Neural cell (in vitro differentiated cells): ENCODE results near the gene ASTL. TPM values are rescaled to one million over a fixed set of nuclear protein-coding genes. Genes with fewer than 3 reads are reported as not detected.

Source experiments
- H2AFZ ChIP-seq: fragments of 200-600, 300-800 bp; sonication (generic), shearing (Covaris generic); 2 replicates; pipeline ENCODE4 v1.6.0; 2014; ENCODE audit warnings: low read depth, mild to moderate bottlenecking, antibody characterized with exemption, low read length, moderate library complexity
- H3F3A ChIP-seq: fragments of 200-600 bp; shearing (Covaris generic); 2 replicates; pipeline ENCODE4 v1.6.1; 2016; ENCODE audit warnings: mild to moderate bottlenecking, moderate library complexity, mixed read lengths, antibody characterized with exemption, low read length; ENCODE audit not compliant: insufficient read depth, poor library complexity, severe bottlenecking
- H3K27ac ChIP-seq: fragments of 200-600, 300-800 bp; sonication (generic), shearing (Covaris generic); 2 replicates; pipeline ENCODE4 v1.5.1; 2014; ENCODE audit warnings: mild to moderate bottlenecking, low read length, moderate library complexity
- H3K27me3 ChIP-seq: fragments of 300-800, 200-600 bp; sonication (generic), shearing (Covaris generic); 2 replicates; pipeline ENCODE4 v1.6.0; 2014; ENCODE audit warnings: mild to moderate bottlenecking, low read depth, low read length, moderate library complexity; ENCODE audit not compliant: insufficient read depth
- H3K36me3 ChIP-seq: fragments of 300-800, 200-600 bp; sonication (generic), shearing (Covaris generic); 2 replicates; pipeline ENCODE4 v1.5.1; 2014; ENCODE audit warnings: mild to moderate bottlenecking, antibody characterized with exemption, low read length, moderate library complexity; ENCODE audit not compliant: insufficient read depth
- H3K4me2 ChIP-seq: fragments of 300-800, 200-600 bp; sonication (generic), shearing (Covaris generic); 2 replicates; pipeline ENCODE4 v1.6.0; 2014; ENCODE audit warnings: mild to moderate bottlenecking, low read length
- H3K4me3 ChIP-seq: fragments of 300-800, 200-600 bp; sonication (generic), shearing (Covaris generic); 2 replicates; pipeline ENCODE4 v1.5.1; 2014; ENCODE audit warnings: mild to moderate bottlenecking, low read length, moderate library complexity
- H3K79me2 ChIP-seq: fragments of 200-600 bp; shearing (Covaris generic); replicated peaks from 2 replicates; pipeline ENCODE4 v1.6.0; 2014; ENCODE audit warnings: mild to moderate bottlenecking, low read length, moderate library complexity; ENCODE audit not compliant: insufficient read depth
- H3K9ac ChIP-seq: fragments of 300-800, 200-600 bp; sonication (generic), shearing (Covaris generic); 2 replicates; pipeline ENCODE4 v1.6.1; 2016; ENCODE audit warnings: mild to moderate bottlenecking, low read length, mixed read lengths
- H3K9me2 ChIP-seq: fragments of 200-600 bp; shearing (Covaris generic); 2 replicates; pipeline ENCODE4 v1.6.1; 2016; ENCODE audit warnings: mild to moderate bottlenecking, low read length, mixed read lengths; ENCODE audit not compliant: insufficient read depth
- H3K9me3 ChIP-seq: fragments of 200-600, 300-800 bp; sonication (generic), shearing (Covaris generic); 2 replicates; pipeline ENCODE4 v1.6.1; 2016; ENCODE audit warnings: mild to moderate bottlenecking, mixed run types, low read length, moderate library complexity, mixed read lengths
- H4K20me1 ChIP-seq: fragments of 200-600 bp; shearing (Covaris generic); 2 replicates; pipeline ENCODE4 v1.6.1; 2016; ENCODE audit warnings: mild to moderate bottlenecking, mixed run types; ENCODE audit not compliant: insufficient read depth
- CTCF ChIP-seq: fragments of 450-650 bp; IDR thresholded peaks from 2 replicates; pipeline ENCODE4 v1.5.1; 2014; ENCODE audit warnings: antibody characterized with exemption, mild to moderate bottlenecking, moderate library complexity; ENCODE audit not compliant: poor library complexity, severe bottlenecking
- EP300 ChIP-seq: fragments of 450-650 bp; conservative IDR thresholded peaks from 2 replicates; pipeline ENCODE4 v1.6.1; 2014; ENCODE audit warnings: antibody characterized with exemption, mild to moderate bottlenecking, moderate library complexity; ENCODE audit not compliant: poor library complexity, severe bottlenecking
- EZH2 ChIP-seq: fragments of 200-600, 300-800 bp; shearing (Covaris generic), sonication (generic); IDR thresholded peaks from 2 replicates; pipeline ENCODE4 v1.6.1; 2014; ENCODE audit warnings: antibody characterized with exemption, low read length, borderline replicate concordance, mild to moderate bottlenecking; ENCODE audit not compliant: insufficient read depth, poor library complexity, severe bottlenecking
- MXI1 ChIP-seq: fragments of 450-650 bp; conservative IDR thresholded peaks from 2 replicates; pipeline ENCODE4 v1.6.1; 2014; ENCODE audit warnings: antibody characterized with exemption, mild to moderate bottlenecking; ENCODE audit not compliant: poor library complexity, severe bottlenecking
- POLR2AphosphoS5 ChIP-seq: IDR thresholded peaks from 2 replicates; pipeline ENCODE4 v1.6.1; 2012
- RAD21 ChIP-seq: fragments of 450-650 bp; conservative IDR thresholded peaks from 2 replicates; pipeline ENCODE4 v1.6.1; 2014; ENCODE audit warnings: antibody characterized with exemption, mild to moderate bottlenecking, moderate library complexity
- REST ChIP-seq: IDR thresholded peaks from 2 replicates; pipeline ENCODE4 v1.6.1; 2012; ENCODE audit warnings: borderline replicate concordance
- SMC3 ChIP-seq: fragments of 450-650 bp; conservative IDR thresholded peaks from 2 replicates; pipeline ENCODE4 v1.6.1; 2014; ENCODE audit warnings: antibody characterized with exemption, mild to moderate bottlenecking, moderate library complexity; ENCODE audit not compliant: poor library complexity
- TAF1 ChIP-seq: IDR thresholded peaks from 2 replicates; pipeline ENCODE4 v1.6.1; 2012; ENCODE audit warnings: low read depth
- polyA plus RNA-seq: library from polyadenylated mRNA; depleted of rRNA; stranded (reverse); fragments of >200 nt; gene quantifications from 2 replicates; pipeline ENCODE4 v1.2.3, GENCODE V29; 2014

The ASTL gene
- polyA plus RNA-seq, 1 donor from 2014 or later: not detected

GRCh38 chr2:96102596-96103186, 35.6 kb downstream of the ASTL start:
- Histone ChIP-seq H3K79me2 (no peaks in the 10 kb centered on the region), H3K27me3 (no peaks in the 10 kb centered on the region), H3K36me3 (no peaks in the 10 kb centered on the region), H3F3A (no peaks in the 10 kb centered on the region), H2AFZ (no peak overlapping the region), H3K9me2 (no peaks in the 10 kb centered on the region), H3K4me2 (no peak overlapping the region), H3K9ac (no peak overlapping the region), H3K9me3 (no peaks in the 10 kb centered on the region), H3K4me3 (no peak overlapping the region), H4K20me1 (no peaks in the 10 kb centered on the region), H3K27ac (no peak overlapping the region)
- TF ChIP-seq REST: no peak
- TF ChIP-seq POLR2AphosphoS5: no peak
- no peak for TF ChIP-seq EZH2
- TF ChIP-seq SMC3: no peak
- TF ChIP-seq TAF1: no peak
- TF ChIP-seq RAD21: no peak

GRCh38 chr2:96100893-96101304, 37.4 kb downstream of the ASTL start:
- Histone ChIP-seq H3K27ac (no peak overlapping the region), H3K79me2 (no peaks in the 10 kb centered on the region), H3K36me3 (no peaks in the 10 kb centered on the region), H3K27me3 (no peaks in the 10 kb centered on the region), H3K9me2 (no peaks in the 10 kb centered on the region), H3F3A (no peaks in the 10 kb centered on the region), H3K4me2 (no peak overlapping the region), H4K20me1 (no peaks in the 10 kb centered on the region), H3K9ac (no peak overlapping the region), H2AFZ (no peak overlapping the region), H3K4me3 (no peak overlapping the region), H3K9me3 (no peaks in the 10 kb centered on the region)
- TF ChIP-seq SMC3 (no peak), MXI1 (no peak), POLR2AphosphoS5 (no peak)

- H3K9me3 ChIP-seq: no peaks in the 10 kb centered on the region
- H3K27me3 ChIP-seq: no peaks in the 10 kb centered on the region
- H2AFZ ChIP-seq: no peak overlapping the region
These were observed 38.2 kb downstream of the ASTL start for GRCh38 chr2:96099861-96100798.

More at GRCh38 chr2:96099861-96100798, 38.2 kb downstream of the ASTL start:
- Histone ChIP-seq H3K4me3 (no peak overlapping the region), H3K79me2 (no peaks in the 10 kb centered on the region), H3K4me2 (no peak overlapping the region), H3K36me3 (no peaks in the 10 kb centered on the region), H3K9me2 (no peaks in the 10 kb centered on the region), H4K20me1 (no peaks in the 10 kb centered on the region), H3K9ac (no peak overlapping the region), H3F3A (no peaks in the 10 kb centered on the region), H3K27ac (no peak overlapping the region)
- TF ChIP-seq CTCF (no peak), MXI1 (no peak), RAD21 (no peak), TAF1 (no peak), REST (no peak), POLR2AphosphoS5 (no peak), EP300 (no peak), EZH2 (no peak), SMC3 (no peak)
